Mesenteric fat pad (tissue), 1 donor: ENCODE measurements around the gene GAL3ST2. TPM values are rescaled to one million over a fixed set of nuclear protein-coding genes. Genes with fewer than 3 reads are reported as not detected.
A peak's percentile ranks its signal among the peaks of the same experiment; 100 is the strongest.

Source experiments
- DNase-seq: peaks from one replicate; pipeline ENCODE4 v3.0.0-alpha.2; 2020; ENCODE audit warnings: low spot score
- total RNA-seq: library from RNA; stranded (reverse); fragmentation: NEBNext Ultra II Directional; extraction: Animal tissue kit (Norgen Biotek cat#: 25700); gene quantifications from one replicate; pipeline ENCODE4 v1.2.1, GENCODE V29; 2021
- donor health status: DM: yes; HTN: yes; CAD: no.

GAL3ST2 gene
- total RNA-seq, 1 donor from 2014 or later = not detected

- DNase-seq = peak; percentile 91
These were observed 66.1 kb downstream of the GAL3ST2 start for GRCh38 chr2:241842620-241843211.

DNA sequence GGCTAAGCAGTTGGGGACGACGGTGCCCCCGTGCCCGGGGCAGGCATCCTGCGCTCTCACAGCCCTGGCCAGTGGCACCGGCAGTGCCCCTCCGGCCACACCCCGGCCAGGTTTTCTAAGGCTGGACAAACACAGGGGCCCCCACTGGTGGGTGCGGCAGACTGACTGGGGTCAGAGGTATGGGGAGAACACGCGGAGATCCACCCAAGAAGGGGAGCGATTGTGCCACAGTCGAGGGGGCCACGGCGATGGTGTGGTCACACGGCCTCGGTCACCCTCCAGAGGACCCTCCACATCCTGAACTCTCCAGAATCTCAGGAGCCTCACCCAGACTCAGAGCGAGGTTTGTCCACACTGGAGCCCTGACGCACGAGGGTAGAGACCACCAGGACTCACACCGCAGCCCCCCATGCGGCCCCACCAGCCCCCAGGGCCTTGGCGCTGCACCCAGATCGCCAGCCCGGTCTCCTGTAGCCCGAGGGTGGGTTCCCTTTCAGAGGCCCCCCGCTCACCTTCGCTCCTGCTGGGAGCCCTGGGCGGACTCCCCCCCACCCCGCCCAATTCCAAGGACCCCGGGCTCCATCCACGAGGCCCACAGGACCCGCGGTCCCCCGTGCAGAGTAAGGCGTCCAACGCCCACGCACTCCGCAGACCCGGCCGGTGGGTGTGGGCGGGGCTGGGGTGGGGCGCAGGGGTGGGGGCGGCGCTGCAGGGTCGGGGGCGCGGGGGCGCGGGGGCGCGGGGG, 66.9 kb downstream of the GAL3ST2 start:
- DNase-seq = no peak

DNA sequence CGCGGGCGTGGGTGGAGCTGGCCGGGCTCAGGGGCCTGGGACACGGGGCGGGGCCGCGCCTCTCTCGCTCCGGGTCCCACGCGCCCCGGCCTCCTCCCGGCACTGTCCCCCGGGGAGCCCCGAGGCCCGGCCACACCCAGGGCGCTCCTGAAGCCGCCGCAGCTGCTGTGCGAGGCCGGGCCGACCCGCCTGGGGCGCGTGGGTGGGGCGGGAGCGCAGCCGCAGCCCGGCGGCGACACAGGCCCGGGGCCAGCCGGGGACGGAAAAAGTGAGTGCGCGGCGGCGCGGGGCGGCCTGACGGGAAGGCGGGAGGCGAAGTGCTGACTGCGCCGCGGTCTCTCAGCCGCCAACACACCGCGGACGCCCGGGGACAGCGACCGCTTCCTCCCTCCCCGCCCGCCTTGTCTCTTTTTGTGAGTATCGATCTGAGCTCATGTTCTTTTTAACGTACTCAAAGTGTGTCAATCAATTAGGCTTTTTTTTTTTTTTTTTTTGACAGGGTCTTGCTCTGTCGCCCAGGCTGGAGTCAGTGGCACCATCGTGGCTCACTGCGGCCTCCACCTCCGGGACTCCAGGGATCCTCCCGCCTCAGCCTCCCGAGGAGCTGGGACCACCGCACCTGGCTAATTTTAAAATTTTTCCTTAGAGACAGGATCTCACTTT, 67.6 kb downstream of the GAL3ST2 start:
- peak; percentile 92 for DNase-seq

- DNase-seq = peak; percentile 72
These were observed 68.4 kb downstream of the GAL3ST2 start for GRCh38 chr2:241844831-241845578.

DNA sequence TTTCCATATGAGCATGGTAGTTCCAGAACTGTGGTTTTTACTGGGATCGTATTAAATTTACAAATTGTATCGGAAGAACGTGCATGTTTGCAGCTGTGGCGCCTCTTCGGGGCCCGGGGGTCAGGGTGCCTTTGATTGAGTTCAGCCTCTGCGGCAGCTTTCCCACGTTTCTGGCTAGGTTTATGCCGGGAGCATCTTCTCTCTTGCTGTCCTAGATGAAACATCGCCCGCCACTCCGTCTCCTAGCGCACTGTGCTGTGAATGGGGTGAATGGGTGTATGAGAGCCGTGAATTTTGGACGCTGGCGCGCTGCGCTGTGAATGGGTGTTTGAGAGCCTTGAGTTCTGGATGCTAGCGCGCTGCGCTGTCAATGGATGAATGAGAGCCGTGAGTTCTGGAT, 69.8 kb downstream of the GAL3ST2 start:
- DNase-seq = peak; percentile 82

- peak; percentile 84 for DNase-seq
These were observed 72.4 kb downstream of the GAL3ST2 start for GRCh38 chr2:241848761-241849615.

DNA sequence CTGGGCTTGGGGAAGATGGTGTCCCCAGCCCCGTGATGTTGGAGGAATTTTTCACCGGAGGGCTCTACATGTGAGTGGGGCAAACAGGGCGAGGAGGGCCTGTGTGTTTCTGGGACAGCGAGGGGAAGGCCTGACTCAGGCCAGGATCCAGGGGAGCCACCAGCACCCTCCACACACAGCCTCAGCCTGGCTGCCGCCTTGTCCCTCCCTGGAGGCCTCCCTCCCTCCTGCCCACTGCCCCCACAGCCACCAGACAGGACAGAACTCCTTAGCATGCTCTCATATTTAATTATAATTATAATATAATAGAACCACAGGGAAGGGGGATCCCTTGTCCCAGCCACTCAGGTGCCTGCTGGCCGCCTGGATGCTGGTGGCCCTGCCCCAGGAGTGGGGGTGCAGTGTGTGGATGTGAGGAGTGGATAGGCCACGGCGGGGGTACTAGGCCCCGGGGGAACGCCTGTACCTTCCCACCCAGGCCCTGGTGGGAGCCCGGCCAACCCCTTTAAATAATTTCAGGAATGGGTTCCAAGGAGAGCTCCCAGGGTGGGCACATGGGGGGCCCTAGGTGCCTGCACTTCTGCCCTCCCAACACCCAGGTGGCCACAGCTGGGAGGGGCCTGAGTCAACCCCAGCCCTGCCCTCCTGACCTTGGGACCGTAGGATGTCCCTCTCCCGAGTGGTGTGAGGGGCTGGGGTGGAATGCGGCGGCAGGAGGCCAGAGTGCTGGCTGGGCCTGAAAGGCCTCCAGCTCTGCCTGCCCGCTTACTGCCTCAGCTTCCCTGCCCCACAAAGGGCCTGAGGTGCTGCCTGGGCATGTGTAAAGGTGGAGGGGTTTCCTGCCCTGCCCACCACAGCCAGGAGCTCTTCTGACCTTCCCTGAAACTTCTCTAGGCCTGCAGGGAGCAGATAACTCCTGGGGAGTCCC, 73.3 kb downstream of the GAL3ST2 start:
- DNase-seq = peak; percentile 57

DNA sequence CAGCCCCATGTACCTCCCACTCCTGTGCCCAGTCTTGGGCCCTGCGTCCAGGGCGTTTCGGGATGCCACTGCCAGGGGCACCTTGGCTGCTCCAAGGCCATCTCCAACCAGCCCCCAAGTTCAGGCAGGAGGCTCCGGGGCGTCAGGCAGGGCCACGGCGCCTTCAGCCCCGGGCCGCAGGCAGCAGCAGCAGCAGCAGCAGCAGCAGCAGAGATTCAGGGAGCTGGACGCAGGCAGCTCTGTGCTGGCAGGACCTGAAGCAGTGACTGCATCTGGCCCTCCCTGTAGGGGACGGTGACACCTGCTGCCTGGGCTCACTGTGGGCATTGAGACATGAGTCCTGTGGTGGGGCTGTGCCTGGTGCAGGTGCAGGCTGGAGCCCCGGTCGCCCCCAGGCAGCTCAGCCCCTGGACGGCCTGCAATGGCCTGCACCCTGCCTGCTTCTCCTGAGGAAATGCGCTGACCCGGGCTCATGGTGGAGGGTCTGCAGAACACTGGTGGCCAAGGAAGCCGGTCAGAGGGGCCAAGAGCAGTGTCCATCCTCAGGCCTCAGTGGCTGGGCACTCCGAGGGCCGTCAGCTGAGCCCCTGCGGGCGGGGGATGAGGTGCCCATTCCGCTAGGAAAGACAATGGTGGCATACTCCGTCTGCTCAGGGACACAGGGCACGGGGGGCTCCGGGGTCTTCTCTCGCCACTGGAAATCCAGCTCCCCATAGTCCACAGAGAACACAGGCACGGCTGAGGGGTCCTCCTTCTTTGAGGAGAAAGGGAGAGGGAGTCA, 74.1 kb downstream of the GAL3ST2 start:
- DNase-seq = peak; percentile 81

DNA sequence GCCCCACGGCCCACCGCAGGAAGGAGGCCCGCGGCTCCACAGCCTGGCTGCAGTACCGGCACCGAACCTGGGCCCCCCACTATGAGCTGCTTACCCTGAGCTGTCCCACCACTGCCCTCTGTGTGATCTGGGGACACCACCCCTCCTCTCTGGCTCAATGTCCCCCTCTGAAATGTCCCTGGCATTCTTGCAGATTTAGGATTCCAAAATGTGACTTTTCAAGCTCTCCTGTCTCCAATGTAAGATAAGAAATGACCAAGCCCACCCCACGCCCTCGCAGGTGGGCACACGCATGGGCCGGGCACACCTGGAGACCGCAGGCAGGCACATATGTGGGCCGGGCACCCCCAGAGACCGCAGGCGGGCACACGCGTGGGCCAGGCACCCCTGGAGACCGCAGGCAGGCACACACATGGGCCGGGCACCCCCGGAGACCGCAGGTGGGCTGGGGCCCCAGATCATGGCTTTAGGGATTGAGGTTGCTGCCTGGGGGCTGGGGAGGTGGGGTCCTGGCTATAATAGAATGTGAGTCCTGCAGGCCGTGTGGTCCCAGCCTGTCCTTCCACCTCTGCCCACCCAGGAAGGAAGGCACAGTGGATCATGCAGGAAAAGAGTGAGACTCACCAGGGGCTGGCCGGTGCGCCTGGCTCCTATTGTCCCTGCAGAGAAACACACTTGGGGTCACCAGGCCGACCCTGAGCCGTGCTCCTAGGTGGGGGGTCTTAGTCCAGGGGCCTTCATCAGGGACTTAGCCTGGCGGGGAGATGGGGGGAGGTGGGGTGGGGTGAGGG, 74.9 kb downstream of the GAL3ST2 start:
- DNase-seq = peak; percentile 79

- peak; percentile 86 for DNase-seq
These were observed 75.7 kb downstream of the GAL3ST2 start for GRCh38 chr2:241852116-241852980.

GRCh38 chr2:241852981-241853631, 76.5 kb downstream of the GAL3ST2 start:
- peak; percentile 85 for DNase-seq

Other genes starting within 250 kb of the GAL3ST2 start
- 115 TPM for gene BOK, start 218.1 kb upstream of the GAL3ST2 start, total RNA-seq
- 48.7 TPM for gene THAP4, start 139.7 kb upstream of the GAL3ST2 start, total RNA-seq
- gene ATG4B, start 139.1 kb upstream of the GAL3ST2 start, total RNA-seq = 50.4 TPM
- 22.1 TPM for gene DTYMK, start 90.0 kb upstream of the GAL3ST2 start, total RNA-seq
- gene ING5, start 74.8 kb upstream of the GAL3ST2 start, total RNA-seq = 29.1 TPM
- 27.0 TPM for gene D2HGDH, start 42.2 kb upstream of the GAL3ST2 start, total RNA-seq
- 1.1 TPM for gene NEU4, start 32.4 kb downstream of the GAL3ST2 start, total RNA-seq
- gene PDCD1, start 82.1 kb downstream of the GAL3ST2 start, total RNA-seq = 0.42 TPM
- gene RTP5, start 92.9 kb downstream of the GAL3ST2 start, total RNA-seq = not detected